OCI-LY7 (cell line): ENCODE results near the gene SHMT1. TPM values are rescaled to one million over a fixed set of nuclear protein-coding genes. Genes with fewer than 3 reads are reported as not detected.
"Not testable (repeated sequence)": the region's sequence is repeated elsewhere in the genome, so short reads cannot be mapped to it uniquely, and the experiment has no call there.

Experiments used
- BruUV-seq: library from RNA; stranded (reverse); fragments of 400-500 nt; replicated peaks from 2 replicates; lab custom pipeline; 2021; lab: Mats Ljungman, UMichigan
- CTCF ChIA-PET: fragments of 300-600 bp; sonication (Branson Sonifier 250); formaldehyde crosslinking; loops from one replicate; lab custom pipeline; 2022; ENCODE audit warnings: antibody characterized with exemption; ENCODE audit not compliant: unreplicated experiment; lab: Charles Lee
- POLR2A ChIA-PET: fragments of 300-600 bp; sonication (Branson Sonifier 250); formaldehyde crosslinking; loops from one replicate; lab custom pipeline; 2022; ENCODE audit warnings: antibody characterized with exemption; lab: Charles Lee
- DNase-seq: peaks from one replicate; pipeline ENCODE4 v3.0.0-alpha.2; 2015; ENCODE audit warnings: low spot score
- H2AFZ ChIP-seq: fragments of 200-600 bp; sonication (generic), shearing (Covaris generic); 2 replicates; pipeline ENCODE4 v1.6.1; 2014; ENCODE audit warnings: mild to moderate bottlenecking, antibody characterized with exemption, low read length, moderate library complexity
- H3K27ac ChIP-seq: fragments of 200-600 bp; sonication (generic); 2 replicates; pipeline ENCODE4 v1.5.1; 2014; ENCODE audit warnings: mixed run types, low read depth, mild to moderate bottlenecking, moderate library complexity, low read length, inconsistent platforms; ENCODE audit not compliant: poor library complexity, severe bottlenecking
- H3K36me3 ChIP-seq: fragments of 200-600 bp; sonication (generic); 2 replicates; pipeline ENCODE4 v1.6.1; 2014; ENCODE audit warnings: mild to moderate bottlenecking, antibody characterized with exemption, low read length, moderate library complexity, mixed read lengths; ENCODE audit not compliant: insufficient read depth
- H3K4me1 ChIP-seq: fragments of 200-600 bp; sonication (generic); 2 replicates; pipeline ENCODE4 v1.5.1; 2014; ENCODE audit warnings: mild to moderate bottlenecking, low read length; ENCODE audit not compliant: insufficient read depth, poor library complexity, severe bottlenecking
- H3K4me2 ChIP-seq: fragments of 200-600 bp; sonication (generic); 2 replicates; pipeline ENCODE4 v1.6.1; 2014; ENCODE audit warnings: mild to moderate bottlenecking, low read length
- H3K4me3 ChIP-seq: fragments of 200-600 bp; sonication (generic); 2 replicates; pipeline ENCODE4 v1.5.1; 2014; ENCODE audit warnings: mild to moderate bottlenecking, low read depth, low read length; ENCODE audit not compliant: poor library complexity, severe bottlenecking
- H3K79me2 ChIP-seq: fragments of 200-600 bp; sonication (generic); 2 replicates; pipeline ENCODE4 v1.6.1; 2016; ENCODE audit warnings: low read depth, mild to moderate bottlenecking, low read length, moderate library complexity, mixed read lengths; ENCODE audit not compliant: insufficient read depth
- H3K9me2 ChIP-seq: fragments of 200-600 bp; sonication (generic); 2 replicates; pipeline ENCODE4 v1.6.1; 2016; ENCODE audit warnings: mild to moderate bottlenecking, low read length, mixed read lengths; ENCODE audit not compliant: insufficient read depth
- H3K9me3 ChIP-seq: fragments of 200-600 bp; sonication (generic); 2 replicates; pipeline ENCODE4 v1.6.1; 2014; ENCODE audit warnings: mild to moderate bottlenecking, mixed run types, low read length, mixed read lengths
- H4K20me1 ChIP-seq: fragments of 200-600 bp; sonication (generic); 2 replicates; pipeline ENCODE4 v1.6.1; 2014; ENCODE audit warnings: mild to moderate bottlenecking, antibody characterized with exemption, low read length, moderate library complexity, mixed read lengths; ENCODE audit not compliant: insufficient read depth
- intact Hi-C: fragments of 100-400 bp; cut with micrococcal nuclease; formaldehyde crosslinking; loops from one replicate; pipeline ENCODE4 v1.10.0; 2022; ENCODE audit not compliant: unreplicated experiment
- total RNA-seq, 2 experiments: library from RNA; depleted of rRNA in 1 of 2; stranded (reverse); fragments of >200 nt in 1 of 2; shearing (Covaris generic) in 1 of 2; gene quantifications; 2 replicates each; pipeline ENCODE4 v1.2.3, GENCODE V29; 2014 to 2022

The SHMT1 gene
- total RNA-seq, 2 experiments from 2014 or later, result 66.5 to 101 TPM

GRCh38 chr17:18408906-18409305, 45.6 kb upstream of the SHMT1 start:
- H2AFZ ChIP-seq, H3K36me3 ChIP-seq, BruUV-seq, H4K20me1 ChIP-seq, H3K9me3 ChIP-seq, CTCF ChIA-PET, intact Hi-C loops, POLR2A ChIA-PET, H3K79me2 ChIP-seq, H3K9me2 ChIP-seq: not testable (repeated sequence)
- H3K4me3 ChIP-seq, result peak overlapping the region; percentile 43
- peak overlapping the region; percentile 64 for H3K4me2 ChIP-seq
- H3K27ac ChIP-seq, result peak overlapping the region; percentile 66
- peak; percentile 53 for DNase-seq
- peaks cover 16% of the 10 kb centered on the region for H3K4me1 ChIP-seq

- H2AFZ ChIP-seq, intact Hi-C loops, H4K20me1 ChIP-seq, POLR2A ChIA-PET, CTCF ChIA-PET, BruUV-seq, H3K79me2 ChIP-seq, H3K9me3 ChIP-seq, H3K36me3 ChIP-seq, DNase-seq, H3K9me2 ChIP-seq: not testable (repeated sequence)
- Histone ChIP-seq H3K4me3 (peak overlapping the region; percentile 43), H3K4me2 (peak overlapping the region; percentile 69), H3K27ac (peak overlapping the region; percentile 52), H3K4me1 (peaks cover 10% of the 10 kb centered on the region)
Measured at GRCh38 chr17:18403604-18404003, 40.3 kb upstream of the SHMT1 start.

- DNase-seq, H3K79me2 ChIP-seq, intact Hi-C loops, H3K9me3 ChIP-seq, CTCF ChIA-PET, POLR2A ChIA-PET, H4K20me1 ChIP-seq, H3K36me3 ChIP-seq, BruUV-seq, H3K9me2 ChIP-seq, H3K4me1 ChIP-seq, H2AFZ ChIP-seq: not testable (repeated sequence)
- Histone ChIP-seq H3K27ac (peak overlapping the region; percentile 52), H3K4me3 (peak overlapping the region; percentile 43), H3K4me2 (peak overlapping the region; percentile 69)
Measured at GRCh38 chr17:18403166-18403565, 39.8 kb upstream of the SHMT1 start.

GRCh38 chr17:18401872-18402590, 38.7 kb upstream of the SHMT1 start:
- H3K9me3 ChIP-seq, H3K79me2 ChIP-seq, DNase-seq, H4K20me1 ChIP-seq, CTCF ChIA-PET, H3K27ac ChIP-seq, H3K9me2 ChIP-seq, H3K36me3 ChIP-seq, H3K4me3 ChIP-seq, H3K4me1 ChIP-seq, BruUV-seq, intact Hi-C loops: not testable (repeated sequence)
- POLR2A ChIA-PET, result interaction anchor here (0.5 kb wide), 1 partner anchor 24 kb away, joined by 4 read pairs; no protein-coding TSS in a partner anchor
- H2AFZ ChIP-seq, result peak overlapping the region; percentile 50; the same call in 1 of the 2 replicates
- H3K4me2 ChIP-seq, result peak overlapping the region; percentile 29

- H3K36me3 ChIP-seq, DNase-seq, BruUV-seq, H2AFZ ChIP-seq, H3K4me1 ChIP-seq, H3K9me3 ChIP-seq, CTCF ChIA-PET, H3K79me2 ChIP-seq, POLR2A ChIA-PET, H4K20me1 ChIP-seq, intact Hi-C loops, H3K4me3 ChIP-seq, H3K9me2 ChIP-seq, H3K4me2 ChIP-seq, H3K27ac ChIP-seq: not testable (repeated sequence)
Measured at GRCh38 chr17:18388728-18389127, 25.4 kb upstream of the SHMT1 start.

- H3K27ac ChIP-seq, H3K9me2 ChIP-seq, H2AFZ ChIP-seq, BruUV-seq, intact Hi-C loops, H3K4me2 ChIP-seq, H3K36me3 ChIP-seq, CTCF ChIA-PET, DNase-seq, POLR2A ChIA-PET, H3K9me3 ChIP-seq, H3K4me1 ChIP-seq, H3K4me3 ChIP-seq, H3K79me2 ChIP-seq, H4K20me1 ChIP-seq: not testable (repeated sequence)
Measured at GRCh38 chr17:18388266-18388665, 24.9 kb upstream of the SHMT1 start.
